Osteoblast (primary cell): Measurements from ENCODE around the gene RASAL3. TPM values are rescaled to one million over a fixed set of nuclear protein-coding genes. Genes with fewer than 3 reads are reported as not detected.
"Not testable (repeated sequence)": the region's sequence is repeated elsewhere in the genome, so short reads cannot be mapped to it uniquely, and the experiment has no call there.

Experiments
- DNase-seq: peaks from one replicate; pipeline ENCODE4 v3.0.0; 2011; ENCODE audit warnings: low spot score, mixed read lengths; ENCODE audit not compliant: insufficient read length; ENCODE audit errors: missing footprints
- H2AFZ ChIP-seq: 2 replicates; pipeline ENCODE4 v1.6.0; 2011; ENCODE audit warnings: mild to moderate bottlenecking, low read length
- H3K27ac ChIP-seq: 2 replicates; pipeline ENCODE4 v1.5.1; 2011; ENCODE audit warnings: mild to moderate bottlenecking, low read depth, low read length, moderate library complexity
- H3K27me3 ChIP-seq: 2 replicates; pipeline ENCODE4 v1.6.0; 2012; ENCODE audit warnings: mild to moderate bottlenecking, control low read depth, inconsistent platforms, low read length, moderate library complexity; ENCODE audit not compliant: insufficient read depth
- H3K36me3 ChIP-seq: 2 replicates; pipeline ENCODE4 v1.5.1; 2011; ENCODE audit warnings: mild to moderate bottlenecking, low read length, control low read depth, moderate library complexity; ENCODE audit not compliant: insufficient read depth
- H3K4me1 ChIP-seq: 2 replicates; pipeline ENCODE4 v1.5.1; 2011; ENCODE audit warnings: mild to moderate bottlenecking, low read length, control low read depth, moderate library complexity; ENCODE audit not compliant: insufficient read depth
- H3K4me2 ChIP-seq: 2 replicates; pipeline ENCODE4 v1.6.0; 2011; ENCODE audit warnings: mild to moderate bottlenecking, low read length; ENCODE audit not compliant: insufficient read depth
- H3K4me3 ChIP-seq: fragments of 200-600 bp; sonication (generic); 3 replicates; pipeline ENCODE4 v1.5.1; 2012; ENCODE audit warnings: mild to moderate bottlenecking, low read length, inconsistent platforms; ENCODE audit not compliant: insufficient read depth
- H3K79me2 ChIP-seq: 2 replicates; pipeline ENCODE4 v1.6.0; 2012; ENCODE audit warnings: mild to moderate bottlenecking, low read length, control low read depth, inconsistent platforms; ENCODE audit not compliant: insufficient read depth
- H3K9me3 ChIP-seq: 2 replicates; pipeline ENCODE4 v1.5.1; 2011; ENCODE audit warnings: low read depth, low read length, control low read depth
- H4K20me1 ChIP-seq: 2 replicates; pipeline ENCODE4 v1.6.0; 2012; ENCODE audit warnings: mild to moderate bottlenecking, low read length, control low read depth; ENCODE audit not compliant: insufficient read depth
- total RNA-seq: library from RNA; depleted of rRNA; stranded (reverse); fragments of >200 nt; gene quantifications from 2 replicates; pipeline ENCODE4 v1.2.3, GENCODE V29; 2012
- TF ChIP-seq, protein P1 (sequence below): IDR thresholded peaks from 2 replicates; pipeline ENCODE4 v1.5.1; 2011; ENCODE audit warnings: mild to moderate bottlenecking, low read depth, low read length, moderate library complexity; ENCODE audit errors: extremely low read depth

RASAL3 gene
- total RNA-seq, 1 donor, result under 0.01 TPM

DNA sequence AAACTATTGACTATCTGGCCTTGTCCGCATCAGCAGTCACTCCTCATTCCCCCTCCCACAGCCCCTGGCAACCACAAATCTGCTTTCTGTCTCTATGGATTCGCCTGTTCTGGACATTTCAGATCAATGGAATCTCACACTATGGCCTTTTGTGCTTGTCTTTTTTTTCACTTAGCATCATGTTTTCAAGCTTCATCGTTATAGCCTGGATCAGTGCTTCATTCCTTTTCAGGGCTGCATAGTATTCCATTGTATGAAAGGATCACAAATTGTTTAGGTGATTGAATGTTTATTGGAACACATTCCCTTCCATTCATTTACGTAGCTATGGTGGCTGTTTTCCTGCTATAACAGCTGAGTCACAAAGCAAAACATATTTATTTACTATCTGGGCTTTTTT lies 22.7 kb upstream of the RASAL3 start:
- Histone ChIP-seq H3K79me2 (no peaks in the 10 kb centered on the region), H3K4me3 (no peak overlapping the region), H3K9me3 (no peaks in the 10 kb centered on the region), H3K4me1 (no peaks in the 10 kb centered on the region), H2AFZ (no peak overlapping the region), H3K36me3 (no peaks in the 10 kb centered on the region), H4K20me1 (no peaks in the 10 kb centered on the region), H3K27me3 (no peaks in the 10 kb centered on the region), H3K27ac (no peak overlapping the region), H3K4me2 (no peak overlapping the region)
- TF ChIP-seq, protein P1, sequence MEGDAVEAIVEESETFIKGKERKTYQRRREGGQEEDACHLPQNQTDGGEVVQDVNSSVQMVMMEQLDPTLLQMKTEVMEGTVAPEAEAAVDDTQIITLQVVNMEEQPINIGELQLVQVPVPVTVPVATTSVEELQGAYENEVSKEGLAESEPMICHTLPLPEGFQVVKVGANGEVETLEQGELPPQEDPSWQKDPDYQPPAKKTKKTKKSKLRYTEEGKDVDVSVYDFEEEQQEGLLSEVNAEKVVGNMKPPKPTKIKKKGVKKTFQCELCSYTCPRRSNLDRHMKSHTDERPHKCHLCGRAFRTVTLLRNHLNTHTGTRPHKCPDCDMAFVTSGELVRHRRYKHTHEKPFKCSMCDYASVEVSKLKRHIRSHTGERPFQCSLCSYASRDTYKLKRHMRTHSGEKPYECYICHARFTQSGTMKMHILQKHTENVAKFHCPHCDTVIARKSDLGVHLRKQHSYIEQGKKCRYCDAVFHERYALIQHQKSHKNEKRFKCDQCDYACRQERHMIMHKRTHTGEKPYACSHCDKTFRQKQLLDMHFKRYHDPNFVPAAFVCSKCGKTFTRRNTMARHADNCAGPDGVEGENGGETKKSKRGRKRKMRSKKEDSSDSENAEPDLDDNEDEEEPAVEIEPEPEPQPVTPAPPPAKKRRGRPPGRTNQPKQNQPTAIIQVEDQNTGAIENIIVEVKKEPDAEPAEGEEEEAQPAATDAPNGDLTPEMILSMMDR, result no peak
- no peak for DNase-seq

- H3K79me2 ChIP-seq, H3K4me3 ChIP-seq, H3K27ac ChIP-seq, H3K9me3 ChIP-seq, DNase-seq, H2AFZ ChIP-seq, H3K4me2 ChIP-seq, H3K36me3 ChIP-seq, H4K20me1 ChIP-seq, H3K27me3 ChIP-seq, H3K4me1 ChIP-seq: not testable (repeated sequence)
Measured at GRCh38 chr19:15485768-15486167, 21.4 kb upstream of the RASAL3 start.

DNA sequence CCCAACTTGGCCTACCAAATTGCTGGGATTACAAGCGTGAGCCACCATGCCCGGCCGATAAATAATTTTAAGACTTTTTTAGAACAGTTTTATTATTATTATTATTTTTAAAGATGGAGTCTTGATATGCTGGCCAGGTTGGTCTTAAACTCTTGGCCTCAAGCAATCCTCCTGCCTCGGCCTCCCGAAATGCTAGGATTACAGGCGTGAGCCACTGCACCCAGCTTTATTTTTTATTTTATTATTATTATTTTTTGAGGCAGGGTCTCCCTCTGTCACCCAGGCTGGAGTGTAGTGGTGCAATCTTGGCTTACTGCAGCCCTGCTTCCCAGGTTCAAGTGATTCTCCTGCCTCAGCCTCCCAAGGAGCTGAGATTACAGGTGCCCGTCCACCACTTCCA lies 16.7 kb upstream of the RASAL3 start:
- H3K27me3 ChIP-seq, H2AFZ ChIP-seq, H3K36me3 ChIP-seq, H3K4me1 ChIP-seq, H4K20me1 ChIP-seq, H3K27ac ChIP-seq, H3K4me3 ChIP-seq, H3K4me2 ChIP-seq, H3K9me3 ChIP-seq, DNase-seq, H3K79me2 ChIP-seq: not testable (repeated sequence)

- Histone ChIP-seq H3K4me1 (no peaks in the 10 kb centered on the region), H3K36me3 (no peaks in the 10 kb centered on the region), H3K4me2 (no peak within 1 kb of the TSS), H4K20me1 (no peaks in the 10 kb centered on the region), H3K27me3 (no peaks in the 10 kb centered on the region), H3K79me2 (no peaks in the 10 kb centered on the region), H3K4me3 (no peak within 1 kb of the TSS), H2AFZ (no peak within 1 kb of the TSS), H3K9me3 (no peaks in the 10 kb centered on the region), H3K27ac (no peak within 1 kb of the TSS)
- peak; percentile 65 for DNase-seq
- TF ChIP-seq, protein P1, result peak; percentile 19
Measured at GRCh38 chr19:15479391-15480345, 15.3 kb upstream of the RASAL3 start, which contains the start of gene PGLYRP2. Gene PGLYRP2 (minus strand): TSS chr19:15479501. CDS start chr19:15479371, 130 bp downstream.

DNA sequence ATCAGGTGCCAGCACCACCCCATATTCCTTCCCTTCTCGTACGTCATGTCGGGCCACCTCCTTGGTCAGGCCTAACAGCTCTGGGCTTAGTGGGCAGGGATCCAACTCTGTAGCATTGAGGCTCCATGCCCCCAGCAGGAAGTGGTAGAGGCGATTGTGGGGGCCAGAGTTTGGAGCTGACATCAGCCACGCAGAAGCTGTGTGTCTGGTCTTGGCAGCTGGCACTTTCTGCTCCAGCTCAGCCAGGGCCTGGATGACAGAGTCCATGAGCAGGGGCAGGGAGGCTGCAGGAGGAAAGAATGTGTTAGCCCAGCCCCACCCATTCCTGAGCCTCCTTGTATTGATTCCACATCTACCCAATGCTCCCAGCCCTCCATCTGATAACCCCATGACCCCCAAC lies 12.0 kb upstream of the RASAL3 start:
- H4K20me1 ChIP-seq, result no peaks in the 10 kb centered on the region
- TF ChIP-seq, protein P1, result no peak
- H3K4me1 ChIP-seq, result no peaks in the 10 kb centered on the region
- H3K79me2 ChIP-seq, result no peaks in the 10 kb centered on the region
- H3K4me3 ChIP-seq, result no peak overlapping the region
- H3K27ac ChIP-seq, result no peak overlapping the region
- peak; percentile 45 for DNase-seq
- H2AFZ ChIP-seq, result no peak overlapping the region
- no peaks in the 10 kb centered on the region for H3K27me3 ChIP-seq
- no peaks in the 10 kb centered on the region for H3K36me3 ChIP-seq
- no peak overlapping the region for H3K4me2 ChIP-seq
- no peaks in the 10 kb centered on the region for H3K9me3 ChIP-seq
